Natural killer cell (primary cell): ENCODE results near the gene ATP11A. TPM values are rescaled to one million over a fixed set of nuclear protein-coding genes. Genes with fewer than 3 reads are reported as not detected.

Experiments
- ATAC-seq, 3 donors: fragments of 150-1000 bp in 2 of 3; fragments of 200-7000 bp in 1 of 3; cut with Tn5 transposase; 1 replicate in 1 of 3; 2 replicates in 2 of 3; pipeline ENCODE4 v1.10.0; 2021; ENCODE audit warnings: mild to moderate bottlenecking in 2 of 3, moderate library complexity in 2 of 3
- DNase-seq, 2 donors: peaks; one replicate each; pipeline versions ENCODE4 v3.0.0 to v3.0.0-alpha.2; 2013 to 2021; ENCODE audit warnings: mixed read lengths in 1 of 2
- H3K27ac ChIP-seq: one replicate; pipeline ENCODE4 v1.5.1; 2013; ENCODE audit warnings: mild to moderate bottlenecking, low read length
- H3K27me3 ChIP-seq: one replicate; pipeline ENCODE4 v1.6.1; 2013; ENCODE audit warnings: low read length; ENCODE audit not compliant: control insufficient read depth, insufficient read depth
- H3K36me3 ChIP-seq: one replicate; pipeline ENCODE4 v1.6.1; 2013; ENCODE audit warnings: low read length; ENCODE audit not compliant: control insufficient read depth, insufficient read depth
- H3K4me1 ChIP-seq: one replicate; pipeline ENCODE4 v1.6.1; 2013; ENCODE audit warnings: low read length; ENCODE audit not compliant: control insufficient read depth, insufficient read depth
- H3K4me3 ChIP-seq: one replicate; pipeline ENCODE4 v1.5.1; 2013; ENCODE audit warnings: low read length
- H3K9me3 ChIP-seq: one replicate; pipeline ENCODE4 v1.6.1; 2013; ENCODE audit warnings: low read length; ENCODE audit not compliant: control insufficient read depth, insufficient read depth
- H3K27ac Mint-ChIP-seq, 2 donors: one replicate each; pipeline ENCODE4 v1.8.0; 2022; ENCODE audit warnings: mild to moderate bottlenecking in 2 of 2, mixed read lengths in 2 of 2, moderate library complexity in 1 of 2
- H3K27me3 Mint-ChIP-seq, 2 donors: one replicate each; pipeline ENCODE4 v1.8.0; 2022; ENCODE audit warnings: low read depth in 2 of 2, mixed read lengths in 2 of 2
- H3K36me3 Mint-ChIP-seq: one replicate; pipeline ENCODE4 v1.8.0; 2022; ENCODE audit warnings: mixed read lengths
- H3K4me1 Mint-ChIP-seq, 2 donors: one replicate each; pipeline ENCODE4 v1.8.0; 2022; ENCODE audit warnings: mixed read lengths in 2 of 2
- H3K4me3 Mint-ChIP-seq: one replicate; pipeline ENCODE4 v1.8.0; 2022; ENCODE audit warnings: mild to moderate bottlenecking, moderate library complexity, mixed read lengths
- H3K9me3 Mint-ChIP-seq, 2 donors: one replicate each; pipeline ENCODE4 v1.8.0; 2022; ENCODE audit warnings: mixed read lengths in 2 of 2
- WGBS: methylation state at CpG from one replicate; pipeline ENCODE4 v1.1.7; 2013; ENCODE audit warnings: missing lambda C conversion rate; ENCODE audit not compliant: insufficient coverage; 5-methylcytosine and 5-hydroxymethylcytosine counted together
- intact Hi-C: fragments of 100-400 bp; cut with micrococcal nuclease; formaldehyde crosslinking; loops from one replicate; pipeline ENCODE4 v1.14.2; 2022
- total RNA-seq, 4 donors: library from RNA; stranded (reverse); fragments of 120-200 nt in 1 of 4; gene quantifications; one replicate each; pipeline versions ENCODE4 v1.2.3 to v1.2.4, GENCODE V29; 2013 to 2022
- TF ChIP-seq, protein P1 (sequence below): fragments of 200-600 bp; IDR thresholded peaks from one replicate; pipeline ENCODE4 v1.8.0; 2022; ENCODE audit warnings: antibody characterized with exemption

The ATP11A gene
- total RNA-seq, 3 donors from 2014 or later (not counting 1 experiment from before 2014, with no cell fraction given): 47.1 to 68.6 (median 50.7) TPM

DNA sequence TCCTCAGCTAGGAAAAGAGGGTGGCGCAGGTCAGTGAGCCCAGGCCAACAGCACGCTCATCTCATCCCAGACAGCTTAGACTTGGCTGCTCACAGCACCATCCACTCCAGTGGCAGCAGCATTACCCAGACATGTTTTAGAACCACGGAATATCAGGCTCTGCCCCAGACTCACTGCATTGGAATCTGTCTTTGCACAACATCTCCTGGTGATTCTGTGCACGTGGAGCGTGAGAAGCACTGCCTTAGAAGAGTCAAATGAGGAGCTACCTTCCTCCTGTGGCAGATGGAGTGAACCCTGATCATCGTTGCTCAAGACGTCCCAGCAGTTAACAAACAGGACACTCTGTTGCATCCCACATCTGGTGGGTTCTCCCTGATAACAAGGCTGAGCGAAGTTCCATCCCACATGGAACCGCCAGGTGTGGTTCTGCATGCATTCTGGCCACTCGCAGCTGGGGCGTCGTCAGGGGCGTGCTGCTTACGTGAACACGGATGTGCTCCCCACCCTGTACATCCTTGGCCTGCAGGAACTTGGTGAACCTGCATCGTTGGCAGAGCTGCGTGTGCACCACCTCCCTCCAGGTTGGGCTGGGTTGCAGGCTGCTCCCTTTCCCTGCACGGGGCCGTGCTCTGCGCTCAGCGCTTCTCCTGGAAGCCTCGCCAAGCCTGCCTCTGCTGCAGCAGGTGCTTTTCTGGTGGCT, 25.2 kb upstream of the ATP11A start:
- Mint-ChIP-seq H3K4me3 (no peak overlapping the region), H3K9me3 (no peaks in the 10 kb centered on the region), H3K36me3 (no peaks in the 10 kb centered on the region), H3K27ac (no peak overlapping the region), H3K4me1 (no peaks in the 10 kb centered on the region), H3K27me3 (peaks cover 0 to 6% of the 10 kb centered on the region in 2 donors)
- TF ChIP-seq, protein P1, sequence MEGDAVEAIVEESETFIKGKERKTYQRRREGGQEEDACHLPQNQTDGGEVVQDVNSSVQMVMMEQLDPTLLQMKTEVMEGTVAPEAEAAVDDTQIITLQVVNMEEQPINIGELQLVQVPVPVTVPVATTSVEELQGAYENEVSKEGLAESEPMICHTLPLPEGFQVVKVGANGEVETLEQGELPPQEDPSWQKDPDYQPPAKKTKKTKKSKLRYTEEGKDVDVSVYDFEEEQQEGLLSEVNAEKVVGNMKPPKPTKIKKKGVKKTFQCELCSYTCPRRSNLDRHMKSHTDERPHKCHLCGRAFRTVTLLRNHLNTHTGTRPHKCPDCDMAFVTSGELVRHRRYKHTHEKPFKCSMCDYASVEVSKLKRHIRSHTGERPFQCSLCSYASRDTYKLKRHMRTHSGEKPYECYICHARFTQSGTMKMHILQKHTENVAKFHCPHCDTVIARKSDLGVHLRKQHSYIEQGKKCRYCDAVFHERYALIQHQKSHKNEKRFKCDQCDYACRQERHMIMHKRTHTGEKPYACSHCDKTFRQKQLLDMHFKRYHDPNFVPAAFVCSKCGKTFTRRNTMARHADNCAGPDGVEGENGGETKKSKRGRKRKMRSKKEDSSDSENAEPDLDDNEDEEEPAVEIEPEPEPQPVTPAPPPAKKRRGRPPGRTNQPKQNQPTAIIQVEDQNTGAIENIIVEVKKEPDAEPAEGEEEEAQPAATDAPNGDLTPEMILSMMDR: no peak
- Histone ChIP-seq H3K27ac (no peak overlapping the region), H3K27me3 (no peaks in the 10 kb centered on the region), H3K9me3 (no peaks in the 10 kb centered on the region), H3K4me1 (no peaks in the 10 kb centered on the region), H3K4me3 (no peak overlapping the region), H3K36me3 (no peaks in the 10 kb centered on the region)
- no peak for ATAC-seq
- intact Hi-C loops: no loop called here
- no peak for DNase-seq
- 86% methylated on average over 22 of the region's 22 CpGs for WGBS

GRCh38 chr13:112668924-112669323, 20.9 kb upstream of the ATP11A start:
- Mint-ChIP-seq H3K4me1 (no peaks in the 10 kb centered on the region), H3K36me3 (no peaks in the 10 kb centered on the region), H3K9me3 (no peaks in the 10 kb centered on the region), H3K27me3 (peaks cover 9 to 12% of the 10 kb centered on the region in 2 donors), H3K4me3 (no peak overlapping the region), H3K27ac (no peak overlapping the region)
- Histone ChIP-seq H3K36me3 (no peaks in the 10 kb centered on the region), H3K9me3 (no peaks in the 10 kb centered on the region), H3K4me3 (no peak overlapping the region), H3K27me3 (no peaks in the 10 kb centered on the region), H3K4me1 (no peaks in the 10 kb centered on the region), H3K27ac (no peak overlapping the region)
- ATAC-seq (no peak), DNase-seq (no peak)
- TF ChIP-seq, protein P1: no peak
- WGBS: 91% methylated on average over 13 of the region's 13 CpGs
- intact Hi-C loops: no loop called here

DNA sequence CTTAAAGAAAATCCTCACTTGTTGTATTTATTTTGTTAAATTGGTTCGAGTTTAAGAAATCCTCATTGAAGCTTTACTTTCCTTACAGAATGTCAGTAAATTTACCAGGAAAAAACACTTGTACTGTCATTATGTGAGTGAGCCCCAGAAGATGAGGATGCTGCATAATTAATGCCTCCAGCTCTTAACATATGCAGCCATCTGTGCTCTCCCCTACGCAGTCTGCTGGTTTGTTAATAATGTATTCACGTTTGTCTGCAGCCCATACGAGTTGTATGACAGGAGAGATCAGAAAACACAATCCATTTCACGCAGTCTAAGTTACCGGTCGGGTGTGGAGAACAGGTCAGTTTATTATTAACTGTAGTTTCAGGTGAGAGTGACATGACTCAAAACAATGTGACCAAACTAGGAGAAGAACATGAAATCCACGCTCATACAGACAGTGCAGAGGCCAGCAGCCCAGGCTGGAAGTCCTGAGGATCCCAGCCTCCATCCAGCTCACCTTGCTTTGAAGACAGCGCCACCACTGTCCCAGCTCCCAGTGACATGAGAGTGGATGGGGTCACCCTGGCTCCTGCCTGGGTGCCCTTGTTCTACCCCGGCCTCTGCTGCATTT, 19.8 kb upstream of the ATP11A start:
- Mint-ChIP-seq H3K27ac (no peak overlapping the region), H3K9me3 (no peaks in the 10 kb centered on the region), H3K27me3 (peaks cover 11 to 15% of the 10 kb centered on the region in 2 donors), H3K4me1 (no peaks in the 10 kb centered on the region), H3K4me3 (no peak overlapping the region), H3K36me3 (no peaks in the 10 kb centered on the region)
- no peak for DNase-seq
- H3K4me3 ChIP-seq: no peak overlapping the region
- no peaks in the 10 kb centered on the region for H3K9me3 ChIP-seq
- no peaks in the 10 kb centered on the region for H3K27me3 ChIP-seq
- ATAC-seq: no peak
- no peaks in the 10 kb centered on the region for H3K4me1 ChIP-seq
- H3K27ac ChIP-seq: no peak overlapping the region
- intact Hi-C loops: no loop called here
- TF ChIP-seq, protein P1: no peak
- 90% methylated on average over 9 of the region's 10 CpGs for WGBS
- no peaks in the 10 kb centered on the region for H3K36me3 ChIP-seq
